CD14-positive monocyte (primary cell): ENCODE measurements around the gene SUV39H2. TPM values are rescaled to one million over a fixed set of nuclear protein-coding genes. Genes with fewer than 3 reads are reported as not detected.

Experiments
- DNase-seq, 3 donors: peaks; one replicate each; pipeline ENCODE4 v3.0.0-alpha.2; 2011 to 2022
- H2AFZ ChIP-seq: 2 replicates; pipeline ENCODE4 v1.6.0; 2012; ENCODE audit warnings: mild to moderate bottlenecking, low read depth, low read length, inconsistent platforms; ENCODE audit not compliant: insufficient read depth, poor library complexity, severe bottlenecking
- H3K27ac ChIP-seq, 2 donors: 1 replicate in 1 of 2; 2 replicates in 1 of 2; pipeline ENCODE4 v1.5.1; 2012 to 2013; ENCODE audit warnings: low read length in 2 of 2, control low read depth in 1 of 2, inconsistent platforms in 1 of 2, low read depth in 1 of 2, mild to moderate bottlenecking in 1 of 2
- H3K27me3 ChIP-seq, 2 donors: one replicate each; pipeline versions ENCODE4 v1.6.0 to v1.6.1; 2011 to 2013; ENCODE audit warnings: low read length in 2 of 2; ENCODE audit not compliant: control insufficient read depth in 2 of 2, insufficient read depth in 2 of 2
- H3K36me3 ChIP-seq, 2 donors: replicated peaks in 1 of 2; 1 replicate in 1 of 2; 2 replicates in 1 of 2; pipeline versions ENCODE4 v1.5.1 to v1.6.1; 2012 to 2013; ENCODE audit warnings: low read length in 2 of 2, control low read depth in 1 of 2, inconsistent platforms in 1 of 2, mild to moderate bottlenecking in 1 of 2; ENCODE audit not compliant: insufficient read depth in 2 of 2, control insufficient read depth in 1 of 2
- H3K4me1 ChIP-seq, 2 donors: 1 replicate in 1 of 2; 2 replicates in 1 of 2; pipeline versions ENCODE4 v1.5.1 to v1.6.1; 2012 to 2013; ENCODE audit warnings: low read length in 2 of 2, control low read depth in 1 of 2, inconsistent platforms in 1 of 2, mild to moderate bottlenecking in 1 of 2, moderate library complexity in 1 of 2; ENCODE audit not compliant: insufficient read depth in 2 of 2, control insufficient read depth in 1 of 2
- H3K4me2 ChIP-seq: replicated peaks from 2 replicates; pipeline ENCODE3; 2012; ENCODE audit warnings: low read length, moderate library complexity, mild to moderate bottlenecking; ENCODE audit not compliant: poor library complexity, severe bottlenecking; ENCODE audit errors: extremely low read depth
- H3K4me3 ChIP-seq, 3 experiments: fragments of 200-600 bp in 1 of 3; sonication (generic) in 1 of 3; replicated peaks in 1 of 3; 1 replicate in 2 of 3; 2 replicates in 1 of 3; pipeline ENCODE4 v1.5.1; 2011 to 2013; ENCODE audit warnings: low read length in 3 of 3, mild to moderate bottlenecking in 3 of 3, control low read depth in 2 of 3, low read depth in 2 of 3, inconsistent platforms in 1 of 3, moderate library complexity in 1 of 3
- H3K79me2 ChIP-seq: 2 replicates; pipeline ENCODE4 v1.6.0; 2012; ENCODE audit warnings: mild to moderate bottlenecking, control low read depth, inconsistent platforms, low read length, moderate library complexity; ENCODE audit not compliant: insufficient read depth
- H3K9ac ChIP-seq: 2 replicates; pipeline ENCODE4 v1.6.0; 2017; ENCODE audit warnings: low read length, mild to moderate bottlenecking; ENCODE audit not compliant: insufficient read depth, poor library complexity, severe bottlenecking
- H3K9me3 ChIP-seq, 2 donors: replicated peaks in 1 of 2; 1 replicate in 1 of 2; 2 replicates in 1 of 2; pipeline versions ENCODE4 v1.5.1 to v1.6.1; 2012 to 2013; ENCODE audit warnings: low read length in 2 of 2, control low read depth in 1 of 2; ENCODE audit not compliant: control insufficient read depth in 1 of 2, insufficient read depth in 1 of 2
- H4K20me1 ChIP-seq: 2 replicates; pipeline ENCODE4 v1.6.0; 2012; ENCODE audit warnings: mild to moderate bottlenecking, low read length, control low read depth, moderate library complexity; ENCODE audit not compliant: insufficient read depth
- H3K27ac Mint-ChIP-seq, 7 donors: one replicate each; pipeline ENCODE4 v1.8.0; 2020; ENCODE audit warnings: mild to moderate bottlenecking in 7 of 7, mixed read lengths in 7 of 7, moderate library complexity in 6 of 7, inconsistent platforms in 2 of 7
- H3K27me3 Mint-ChIP-seq, 3 donors: one replicate each; pipeline ENCODE4 v1.8.0; 2021 to 2022; ENCODE audit warnings: low read depth in 3 of 3, mild to moderate bottlenecking in 3 of 3, mixed read lengths in 3 of 3, moderate library complexity in 3 of 3, inconsistent platforms in 1 of 3
- H3K36me3 Mint-ChIP-seq, 2 donors: one replicate each; pipeline ENCODE4 v1.8.0; 2020; ENCODE audit warnings: mixed read lengths in 2 of 2, inconsistent platforms in 1 of 2, mild to moderate bottlenecking in 1 of 2
- H3K4me1 Mint-ChIP-seq: one replicate; pipeline ENCODE4 v1.8.0; 2020; ENCODE audit warnings: mild to moderate bottlenecking, mixed read lengths
- H3K4me3 Mint-ChIP-seq, 2 donors: one replicate each; pipeline ENCODE4 v1.8.0; 2020; ENCODE audit warnings: mild to moderate bottlenecking in 2 of 2, mixed read lengths in 2 of 2, moderate library complexity in 1 of 2
- H3K9me3 Mint-ChIP-seq, 7 donors: one replicate each; pipeline ENCODE4 v1.8.0; 2020 to 2022; ENCODE audit warnings: mixed read lengths in 7 of 7, mild to moderate bottlenecking in 6 of 7, moderate library complexity in 6 of 7, inconsistent platforms in 2 of 7
- CTCF ChIP-seq: fragments of 200-600 bp; IDR thresholded peaks from one replicate; pipeline ENCODE4 v1.8.0; 2022; ENCODE audit warnings: antibody characterized with exemption, mild to moderate bottlenecking
- WGBS: methylation state at CpG from one replicate; pipeline ENCODE4 v1.1.5; 2013; ENCODE audit warnings: missing lambda C conversion rate; ENCODE audit not compliant: insufficient coverage; 5-methylcytosine and 5-hydroxymethylcytosine counted together
- intact Hi-C, 2 donors: fragments of 100-400 bp; cut with micrococcal nuclease; formaldehyde crosslinking; loops; one replicate each; pipeline versions ENCODE4 v1.15.0 to v1.15.1; 2023
- polyA plus RNA-seq, 3 donors: library from polyadenylated mRNA; depleted of rRNA in 1 of 3; unstranded in 2 of 3; stranded (reverse) in 1 of 3; fragments of 300-500 nt in 2 of 3; fragments of >200 nt in 1 of 3; fragmentation: Illumina TruSeq in 2 of 3; gene quantifications; 1 replicate in 2 of 3; 2 replicates in 1 of 3; pipeline ENCODE4 v1.2.3, GENCODE V29; 2012 to 2021

Gene SUV39H2
- polyA plus RNA-seq, 3 donors: 0.85 to 1.2 (median 0.86) TPM

GRCh38 chr10:14844948-14845347 is 33.7 kb upstream of the SUV39H2 start:
- Histone ChIP-seq H3K4me1 (no peaks in the 10 kb centered on the region), H3K9ac (no peak overlapping the region), H2AFZ (no peak overlapping the region), H3K27me3 (no peaks in the 10 kb centered on the region), H3K9me3 (no peaks in the 10 kb centered on the region), H3K4me2 (no peak overlapping the region), H3K36me3 (peaks cover 55 to 86% of the 10 kb centered on the region in 2 donors), H4K20me1 (peaks cover 16% of the 10 kb centered on the region), H3K4me3 (no peak overlapping the region), H3K79me2 (peaks cover 24% of the 10 kb centered on the region), H3K27ac (no peak overlapping the region)
- Mint-ChIP-seq H3K4me1 (no peaks in the 10 kb centered on the region), H3K36me3 (peaks cover 67 to 73% of the 10 kb centered on the region in 2 donors), H3K27ac (no peak overlapping the region), H3K9me3 (no peaks in the 10 kb centered on the region), H3K27me3 (no peaks in the 10 kb centered on the region), H3K4me3 (no peak overlapping the region)
- intact Hi-C loops: no loop called here
- no peak for DNase-seq
- no CpG with 5 or more reads among the region's 2 CpGs for WGBS
- no peak for TF ChIP-seq CTCF

GRCh38 chr10:14852236-14852635 is 26.4 kb upstream of the SUV39H2 start:
- Histone ChIP-seq H3K4me1 (no peaks in the 10 kb centered on the region), H4K20me1 (no peaks in the 10 kb centered on the region), H3K9me3 (no peaks in the 10 kb centered on the region), H3K79me2 (no peaks in the 10 kb centered on the region), H3K9ac (no peak overlapping the region), H3K4me2 (no peak overlapping the region), H3K4me3 (no peak overlapping the region), H2AFZ (no peak overlapping the region), H3K36me3 (peaks cover 57 to 87% of the 10 kb centered on the region in 2 donors), H3K27ac (no peak overlapping the region), H3K27me3 (no peaks in the 10 kb centered on the region)
- intact Hi-C loops: no loop called here
- no peak for DNase-seq
- no peak overlapping the region for H3K27ac Mint-ChIP-seq
- H3K27me3 Mint-ChIP-seq: no peaks in the 10 kb centered on the region
- no peak overlapping the region for H3K4me3 Mint-ChIP-seq
- no peaks in the 10 kb centered on the region for H3K4me1 Mint-ChIP-seq
- WGBS: no CpG with 5 or more reads among the region's 3 CpGs
- TF ChIP-seq CTCF: no peak
- H3K9me3 Mint-ChIP-seq: no peaks in the 10 kb centered on the region
- peaks cover 57 to 66% of the 10 kb centered on the region in 2 donors for H3K36me3 Mint-ChIP-seq
